DOHH2 (cell line): ENCODE measurements around the gene USP6NL.

Experiments
- H3F3A ChIP-seq: fragments of 200-600 bp; sonication (generic), shearing (Covaris generic); 2 replicates; pipeline ENCODE4 v1.6.0; 2016; ENCODE audit warnings: antibody characterized with exemption, mild to moderate bottlenecking; ENCODE audit not compliant: control insufficient read depth, insufficient read depth
- H3K27ac ChIP-seq: fragments of 200-600 bp; sonication (generic); 2 replicates; pipeline ENCODE4 v1.5.1; 2014; ENCODE audit warnings: low read depth, mild to moderate bottlenecking, low read length, moderate library complexity
- H3K27me3 ChIP-seq: fragments of 200-600 bp; sonication (generic); 2 replicates; pipeline ENCODE4 v1.6.1; 2014; ENCODE audit warnings: mild to moderate bottlenecking, low read length, mixed read lengths; ENCODE audit not compliant: control insufficient read depth
- H3K36me3 ChIP-seq: fragments of 200-600 bp; sonication (generic); 2 replicates; pipeline ENCODE4 v1.6.1; 2014; ENCODE audit warnings: mild to moderate bottlenecking, low read length, moderate library complexity, mixed read lengths; ENCODE audit not compliant: control insufficient read depth
- H3K4me1 ChIP-seq: fragments of 200-600 bp; sonication (generic); 2 replicates; pipeline ENCODE4 v1.6.1; 2014; ENCODE audit warnings: mild to moderate bottlenecking, low read length, mixed read lengths; ENCODE audit not compliant: control insufficient read depth
- H3K4me2 ChIP-seq: fragments of 200-600 bp; sonication (generic); 2 replicates; pipeline ENCODE4 v1.6.0; 2014; ENCODE audit warnings: mild to moderate bottlenecking, low read length, moderate library complexity
- H3K4me3 ChIP-seq: fragments of 200-600 bp; sonication (generic); 2 replicates; pipeline ENCODE4 v1.5.1; 2014; ENCODE audit warnings: mild to moderate bottlenecking, low read length, mixed read lengths
- H3K79me2 ChIP-seq: fragments of 200-600 bp; sonication (generic); 2 replicates; pipeline ENCODE4 v1.6.1; 2014; ENCODE audit warnings: mild to moderate bottlenecking, low read length, mixed read lengths; ENCODE audit not compliant: control insufficient read depth
- H3K9me2 ChIP-seq: fragments of 200-600 bp; sonication (generic); replicated peaks from 2 replicates; pipeline ENCODE4 v1.6.1; 2014; ENCODE audit warnings: mild to moderate bottlenecking, low read length, mixed read lengths; ENCODE audit not compliant: control insufficient read depth
- H3K9me3 ChIP-seq: fragments of 200-600 bp; sonication (generic); 2 replicates; pipeline ENCODE4 v1.6.1; 2014; ENCODE audit warnings: antibody characterized with exemption, low read length, mixed read lengths; ENCODE audit not compliant: control insufficient read depth, insufficient read depth
- H4K20me1 ChIP-seq: fragments of 200-600 bp; sonication (generic); 2 replicates; pipeline ENCODE4 v1.6.0; 2014; ENCODE audit warnings: low read depth, mild to moderate bottlenecking, antibody characterized with exemption, low read length, moderate library complexity; ENCODE audit not compliant: control insufficient read depth, insufficient read depth
- CTCF ChIP-seq: fragments of 200-600 bp; sonication (generic); IDR thresholded peaks from one replicate; pipeline ENCODE4 v1.5.1; 2014; ENCODE audit warnings: antibody characterized with exemption, mild to moderate bottlenecking, low read depth, low read length; ENCODE audit not compliant: poor library complexity, severe bottlenecking
- EZH2phosphoT487 ChIP-seq: fragments of 200-600 bp; sonication (generic); IDR thresholded peaks from 2 replicates; pipeline ENCODE4 v1.6.1; 2017; ENCODE audit warnings: borderline replicate concordance, mild to moderate bottlenecking, antibody characterized with exemption, low read length, moderate library complexity, mixed read lengths

Gene USP6NL

GRCh38 chr10:11560076-11560709, 51.3 kb downstream of the USP6NL start:
- H3K4me3 ChIP-seq, result no peak overlapping the region
- peaks cover 14% of the 10 kb centered on the region for H3K36me3 ChIP-seq
- H3K27ac ChIP-seq, result peak overlapping the region; percentile 36
- no peak for TF ChIP-seq CTCF
- TF ChIP-seq EZH2phosphoT487, result no peak
- H3K79me2 ChIP-seq, result peaks cover 97% of the 10 kb centered on the region
- peaks cover 30% of the 10 kb centered on the region for H3F3A ChIP-seq
- H3K27me3 ChIP-seq, result no peaks in the 10 kb centered on the region
- peaks cover 15% of the 10 kb centered on the region; the same call in 1 of the 2 replicates for H4K20me1 ChIP-seq
- H3K4me2 ChIP-seq, result peak overlapping the region; percentile 55
- peaks cover 92% of the 10 kb centered on the region for H3K4me1 ChIP-seq
- H3K9me2 ChIP-seq, result no peaks in the 10 kb centered on the region
- no peaks in the 10 kb centered on the region for H3K9me3 ChIP-seq

GRCh38 chr10:11557967-11558366, 53.5 kb downstream of the USP6NL start:
- peaks cover 94% of the 10 kb centered on the region for H3K79me2 ChIP-seq
- H3K27me3 ChIP-seq, result no peaks in the 10 kb centered on the region
- peaks cover 7% of the 10 kb centered on the region for H3K36me3 ChIP-seq
- H3K4me1 ChIP-seq, result peaks cover 93% of the 10 kb centered on the region
- peaks cover 39% of the 10 kb centered on the region for H3F3A ChIP-seq
- peaks cover 18% of the 10 kb centered on the region; the same call in 1 of the 2 replicates for H4K20me1 ChIP-seq
- H3K9me3 ChIP-seq, result no peaks in the 10 kb centered on the region
- no peak overlapping the region for H3K27ac ChIP-seq
- H3K4me2 ChIP-seq, result peak overlapping the region; percentile 22; the same call in 1 of the 2 replicates
- TF ChIP-seq CTCF (no peak), EZH2phosphoT487 (no peak)
- no peak overlapping the region for H3K4me3 ChIP-seq
- H3K9me2 ChIP-seq, result no peaks in the 10 kb centered on the region

GRCh38 chr10:11557513-11557912, 53.9 kb downstream of the USP6NL start:
- Histone ChIP-seq H3K79me2 (peaks cover 94% of the 10 kb centered on the region), H3K27ac (no peak overlapping the region), H3K4me3 (no peak overlapping the region), H3K9me3 (no peaks in the 10 kb centered on the region), H3K4me1 (peaks cover 95% of the 10 kb centered on the region), H4K20me1 (peaks cover 18% of the 10 kb centered on the region; the same call in 1 of the 2 replicates), H3K36me3 (peaks cover 9% of the 10 kb centered on the region), H3K27me3 (no peaks in the 10 kb centered on the region), H3K9me2 (no peaks in the 10 kb centered on the region), H3K4me2 (peak overlapping the region; percentile 22; the same call in 1 of the 2 replicates), H3F3A (peaks cover 40% of the 10 kb centered on the region)
- TF ChIP-seq EZH2phosphoT487 (no peak), CTCF (no peak)
